ENCODE data around the gene CLDN6.

Gene CLDN6

GRCh38 chr16:3051494-3051893, 33.5 kb upstream of the CLDN6 start:
- no peak overlapping the region for H3K4me2 ChIP-seq (ENCODE audit: low read length)
- TF ChIP-seq CTCF (IDR thresholded peaks at IDR 0.05; ENCODE audit: low read depth, low read length), result no peak
- TF ChIP-seq EZH2phosphoT487 (IDR thresholded peaks at IDR 0.05; ENCODE audit: low read depth), result no peak

DNA sequence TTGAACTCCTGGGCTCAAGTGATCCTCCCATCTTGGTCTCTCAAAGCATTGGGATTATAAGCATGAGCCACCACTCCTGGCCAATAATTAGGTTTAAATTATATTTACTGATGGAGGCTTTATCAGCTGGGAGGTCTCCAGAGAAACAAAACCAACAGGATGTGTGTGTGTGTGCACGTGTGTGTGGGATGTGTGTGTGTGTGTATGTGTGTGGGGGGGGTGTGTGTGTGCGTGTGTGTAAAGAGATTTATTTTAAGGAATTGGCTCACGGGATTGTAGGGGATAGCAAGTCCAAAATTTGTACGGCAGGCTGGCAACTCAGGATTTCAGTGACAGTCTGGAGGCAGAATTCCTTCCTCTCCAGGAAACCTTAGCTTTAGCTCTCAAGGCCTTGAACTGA, 33.0 kb upstream of the CLDN6 start:
- H3K4me1 ChIP-seq (ENCODE audit: low read length), result no peaks in the 10 kb centered on the region
- H3K36me3 ChIP-seq (replicated peaks; ENCODE audit: low read depth, low read length), result no peaks in the 10 kb centered on the region
- no peak overlapping the region for H2AFZ ChIP-seq (ENCODE audit: low read depth, low read length)
- no peak overlapping the region for H3K9ac ChIP-seq (ENCODE audit: low read length)
- no peak overlapping the region for H3K4me3 ChIP-seq (ENCODE audit: low read length)
- TF ChIP-seq EZH2phosphoT487 (IDR thresholded peaks at IDR 0.05; ENCODE audit: low read depth), result no peak
- TF ChIP-seq CTCF (IDR thresholded peaks at IDR 0.05; ENCODE audit: low read depth, low read length), result no peak
- no peaks in the 10 kb centered on the region for H3K27me3 ChIP-seq (ENCODE audit: low read depth, low read length)
- no peak overlapping the region for H3K27ac ChIP-seq (ENCODE audit: low read length)
- no peaks in the 10 kb centered on the region for H3K9me3 ChIP-seq (ENCODE audit: insufficient read depth, low read length)
- no peaks in the 10 kb centered on the region for H3K79me2 ChIP-seq (ENCODE audit: low read length)
- 0 out of 2 replicates have a peak, but pooled peaks cover 4% of the 10 kb centered on the region for H4K20me1 ChIP-seq (ENCODE audit: insufficient read depth, low read length)
- no peak overlapping the region for H3K4me2 ChIP-seq (ENCODE audit: low read length)

More at GRCh38 chr16:3051494-3051893, 33.5 kb upstream of the CLDN6 start:
- H3K4me1 ChIP-seq (ENCODE audit: low read length), result no peaks in the 10 kb centered on the region
- no peak overlapping the region for H3K9ac ChIP-seq (ENCODE audit: low read length)
- no peaks in the 10 kb centered on the region for H3K36me3 ChIP-seq (replicated peaks; ENCODE audit: low read depth, low read length)
- no peaks in the 10 kb centered on the region for H3K27me3 ChIP-seq (ENCODE audit: low read depth, low read length)
- H3K27ac ChIP-seq (ENCODE audit: low read length), result no peak overlapping the region
- H3K4me3 ChIP-seq (ENCODE audit: low read length), result no peak overlapping the region
- H4K20me1 ChIP-seq (ENCODE audit: insufficient read depth, low read length), result 0 out of 2 replicates have a peak, but pooled peaks cover 4% of the 10 kb centered on the region
- H3K9me3 ChIP-seq (ENCODE audit: insufficient read depth, low read length), result no peaks in the 10 kb centered on the region
- no peaks in the 10 kb centered on the region for H3K79me2 ChIP-seq (ENCODE audit: low read length)
- H2AFZ ChIP-seq (ENCODE audit: low read depth, low read length), result no peak overlapping the region

DNA sequence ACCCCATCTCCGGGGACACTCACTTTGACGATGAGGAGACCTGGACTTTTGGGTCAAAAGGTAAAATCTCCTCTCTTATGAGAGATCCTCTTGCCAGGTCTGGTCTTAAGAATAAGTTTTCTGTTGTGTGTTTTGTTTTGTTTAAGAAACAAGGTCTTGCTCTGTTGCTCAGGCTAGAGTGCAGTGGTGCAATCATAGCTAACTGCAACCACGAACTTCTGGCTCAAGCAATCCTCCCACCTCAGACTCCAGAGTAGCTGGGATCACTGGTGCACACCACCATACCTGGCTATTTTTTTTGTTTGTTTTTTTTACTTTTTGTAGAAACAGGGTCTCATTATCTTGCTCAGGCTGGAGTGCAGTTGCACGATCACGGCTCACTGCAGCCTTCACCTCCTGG, 32.5 kb upstream of the CLDN6 start:
- H3K36me3 ChIP-seq (replicated peaks; ENCODE audit: low read depth, low read length), result no peaks in the 10 kb centered on the region
- no peaks in the 10 kb centered on the region for H3K79me2 ChIP-seq (ENCODE audit: low read length)
- no peaks in the 10 kb centered on the region for H3K9me3 ChIP-seq (ENCODE audit: insufficient read depth, low read length)
- no peak overlapping the region for H2AFZ ChIP-seq (ENCODE audit: low read depth, low read length)
- no peak overlapping the region for H3K4me2 ChIP-seq (ENCODE audit: low read length)
- no peaks in the 10 kb centered on the region for H3K27me3 ChIP-seq (ENCODE audit: low read depth, low read length)
- H3K9ac ChIP-seq (ENCODE audit: low read length), result no peak overlapping the region
- H3K27ac ChIP-seq (ENCODE audit: low read length), result no peak overlapping the region
- H4K20me1 ChIP-seq (ENCODE audit: insufficient read depth, low read length), result 0 out of 2 replicates have a peak, but pooled peaks cover 4% of the 10 kb centered on the region
- TF ChIP-seq EZH2phosphoT487 (IDR thresholded peaks at IDR 0.05; ENCODE audit: low read depth), result no peak
- TF ChIP-seq CTCF (IDR thresholded peaks at IDR 0.05; ENCODE audit: low read depth, low read length), result no peak
- H3K4me3 ChIP-seq (ENCODE audit: low read length), result no peak overlapping the region
- H3K4me1 ChIP-seq (ENCODE audit: low read length), result no peaks in the 10 kb centered on the region

DNA sequence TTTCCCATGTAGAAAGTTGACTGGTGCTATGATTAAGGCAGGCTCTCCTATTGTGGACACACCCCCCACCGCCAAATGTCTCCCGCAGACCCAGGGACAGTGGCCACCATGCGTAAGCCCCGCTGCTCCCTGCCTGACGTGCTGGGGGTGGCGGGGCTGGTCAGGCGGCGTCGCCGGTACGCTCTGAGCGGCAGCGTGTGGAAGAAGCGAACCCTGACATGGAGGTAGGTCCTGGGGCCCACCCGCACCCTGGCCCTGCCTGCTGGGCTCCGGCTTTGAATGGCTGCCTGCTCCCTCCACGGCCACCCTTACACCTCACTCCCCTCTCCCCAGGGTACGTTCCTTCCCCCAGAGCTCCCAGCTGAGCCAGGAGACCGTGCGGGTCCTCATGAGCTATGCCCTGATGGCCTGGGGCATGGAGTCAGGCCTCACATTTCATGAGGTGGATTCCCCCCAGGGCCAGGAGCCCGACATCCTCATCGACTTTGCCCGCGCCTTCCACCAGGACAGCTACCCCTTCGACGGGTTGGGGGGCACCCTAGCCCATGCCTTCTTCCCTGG, 32.0 kb upstream of the CLDN6 start:
- no peak overlapping the region for H3K4me2 ChIP-seq (ENCODE audit: low read length)
- no peak overlapping the region for H2AFZ ChIP-seq (ENCODE audit: low read depth, low read length)
- no peak overlapping the region for H3K9ac ChIP-seq (ENCODE audit: low read length)
- no peak overlapping the region for H3K27ac ChIP-seq (ENCODE audit: low read length)
- TF ChIP-seq CTCF (IDR thresholded peaks at IDR 0.05; ENCODE audit: low read depth, low read length) (no peak), EZH2phosphoT487 (IDR thresholded peaks at IDR 0.05; ENCODE audit: low read depth) (no peak)
- no peaks in the 10 kb centered on the region for H3K4me1 ChIP-seq (ENCODE audit: low read length)
- H3K9me3 ChIP-seq (ENCODE audit: insufficient read depth, low read length), result no peaks in the 10 kb centered on the region
- H3K36me3 ChIP-seq (replicated peaks; ENCODE audit: low read depth, low read length), result no peaks in the 10 kb centered on the region
- 0 out of 2 replicates have a peak, but pooled peaks cover 4% of the 10 kb centered on the region for H4K20me1 ChIP-seq (ENCODE audit: insufficient read depth, low read length)
- no peak overlapping the region for H3K4me3 ChIP-seq (ENCODE audit: low read length)
- no peaks in the 10 kb centered on the region for H3K79me2 ChIP-seq (ENCODE audit: low read length)
- no peaks in the 10 kb centered on the region for H3K27me3 ChIP-seq (ENCODE audit: low read depth, low read length)

Measured in OCI-LY3 (cell line).